GM13977 (cell line): ENCODE measurements around the gene SLC35B4.

Experiments
- DNase-seq: peaks from one replicate; pipeline ENCODE4 v3.0.0; 2012; ENCODE audit warnings: low spot score
- CTCF ChIP-seq: IDR thresholded peaks from 2 replicates; pipeline ENCODE4 v1.5.1; 2012; ENCODE audit warnings: mild to moderate bottlenecking, control low read depth; ENCODE audit not compliant: insufficient read depth; ENCODE audit errors: extremely low read depth, missing control alignments
- in situ Hi-C: fragments of 300-500 bp; cut with MboI; formaldehyde crosslinking; loops from one replicate; pipeline ENCODE4 v1.12.0; 2022; ENCODE audit warnings: low sequenced_read_pairs, low pct_unique_long_range_greater_than_20kb, mixed read lengths, inconsistent platforms; ENCODE audit not compliant: unreplicated experiment

The SLC35B4 gene

GRCh38 chr7:134357486-134357885, 40.8 kb upstream of the SLC35B4 start:
- no peak for TF ChIP-seq CTCF
- DNase-seq, result no peak
- in situ Hi-C loops, result no loop called here

- in situ Hi-C loops, result no loop called here
- no peak for DNase-seq
- TF ChIP-seq CTCF, result no peak
Measured at GRCh38 chr7:134356421-134356936, 39.7 kb upstream of the SLC35B4 start.

GRCh38 chr7:134355927-134356326, 39.2 kb upstream of the SLC35B4 start:
- TF ChIP-seq CTCF, result no peak
- in situ Hi-C loops, result no loop called here
- no peak for DNase-seq

GRCh38 chr7:134355004-134355525, 38.3 kb upstream of the SLC35B4 start:
- TF ChIP-seq CTCF, result no peak
- in situ Hi-C loops, result no loop called here
- no peak for DNase-seq

- in situ Hi-C loops, result no loop called here
- DNase-seq, result no peak
- TF ChIP-seq CTCF, result no peak
Measured at GRCh38 chr7:134353411-134353810, 36.7 kb upstream of the SLC35B4 start.

- no peak for DNase-seq
- TF ChIP-seq CTCF, result no peak
- in situ Hi-C loops, result no loop called here
Measured at GRCh38 chr7:134351424-134351823, 34.7 kb upstream of the SLC35B4 start.

GRCh38 chr7:134350709-134351108, 34.0 kb upstream of the SLC35B4 start:
- no peak for DNase-seq
- in situ Hi-C loops, result no loop called here
- TF ChIP-seq CTCF, result no peak
